ENCODE results near the gene VWA5B1. TPM values are rescaled to one million over a fixed set of nuclear protein-coding genes. Genes with fewer than 3 reads are reported as not detected.

VWA5B1 gene
- total RNA-seq, 3 donors from 2014 or later: 0.29 TPM; not detected in 2

DNA sequence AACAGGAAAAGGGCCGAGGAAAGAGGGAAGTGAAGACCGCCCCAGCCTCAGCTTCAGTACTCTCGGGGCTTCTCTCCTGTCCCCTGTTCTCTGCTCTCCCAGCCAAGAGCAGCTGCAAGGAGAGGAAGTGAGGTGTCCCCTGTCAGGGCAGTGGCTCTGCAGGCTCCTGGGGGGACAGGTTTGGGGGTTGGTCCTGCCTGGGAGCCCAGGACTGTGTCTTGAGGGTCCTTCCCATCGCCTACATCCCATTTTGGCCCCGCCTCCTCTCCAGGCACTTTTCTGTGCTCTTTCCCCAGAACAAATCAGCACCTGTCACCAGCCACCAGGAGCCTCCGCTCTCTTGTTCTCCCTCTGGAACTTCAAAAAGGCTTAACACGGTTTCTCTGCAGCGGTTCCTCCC lies 82.6 kb downstream of the VWA5B1 start:
- Histone ChIP-seq H3K27me3 (peaks cover 0 to 4% of the 10 kb centered on the region in 2 donors), H3K4me1 (no peaks in the 10 kb centered on the region), H3K27ac (no peak overlapping the region), H3K4me3 (no peak overlapping the region), H3K36me3 (no peaks in the 10 kb centered on the region), H3K9me3 (no peaks in the 10 kb centered on the region)
- TF ChIP-seq POLR2A (IDR thresholded peaks at IDR 0.05): no peak
- TF ChIP-seq, protein P1, sequence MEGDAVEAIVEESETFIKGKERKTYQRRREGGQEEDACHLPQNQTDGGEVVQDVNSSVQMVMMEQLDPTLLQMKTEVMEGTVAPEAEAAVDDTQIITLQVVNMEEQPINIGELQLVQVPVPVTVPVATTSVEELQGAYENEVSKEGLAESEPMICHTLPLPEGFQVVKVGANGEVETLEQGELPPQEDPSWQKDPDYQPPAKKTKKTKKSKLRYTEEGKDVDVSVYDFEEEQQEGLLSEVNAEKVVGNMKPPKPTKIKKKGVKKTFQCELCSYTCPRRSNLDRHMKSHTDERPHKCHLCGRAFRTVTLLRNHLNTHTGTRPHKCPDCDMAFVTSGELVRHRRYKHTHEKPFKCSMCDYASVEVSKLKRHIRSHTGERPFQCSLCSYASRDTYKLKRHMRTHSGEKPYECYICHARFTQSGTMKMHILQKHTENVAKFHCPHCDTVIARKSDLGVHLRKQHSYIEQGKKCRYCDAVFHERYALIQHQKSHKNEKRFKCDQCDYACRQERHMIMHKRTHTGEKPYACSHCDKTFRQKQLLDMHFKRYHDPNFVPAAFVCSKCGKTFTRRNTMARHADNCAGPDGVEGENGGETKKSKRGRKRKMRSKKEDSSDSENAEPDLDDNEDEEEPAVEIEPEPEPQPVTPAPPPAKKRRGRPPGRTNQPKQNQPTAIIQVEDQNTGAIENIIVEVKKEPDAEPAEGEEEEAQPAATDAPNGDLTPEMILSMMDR (IDR thresholded peaks at IDR 0.05): no peak
- TF ChIP-seq POLR2AphosphoS5 (IDR thresholded peaks at IDR 0.05): no peak
- no peak for DNase-seq (ENCODE audit: low spot score in 2 of 2)
- intact Hi-C loops (cut with DNase I; ENCODE audit: low total_unique reads): loop anchor here (10.0 kb wide), 1 partner anchor 122 kb away; no protein-coding TSS in a partner anchor

DNA sequence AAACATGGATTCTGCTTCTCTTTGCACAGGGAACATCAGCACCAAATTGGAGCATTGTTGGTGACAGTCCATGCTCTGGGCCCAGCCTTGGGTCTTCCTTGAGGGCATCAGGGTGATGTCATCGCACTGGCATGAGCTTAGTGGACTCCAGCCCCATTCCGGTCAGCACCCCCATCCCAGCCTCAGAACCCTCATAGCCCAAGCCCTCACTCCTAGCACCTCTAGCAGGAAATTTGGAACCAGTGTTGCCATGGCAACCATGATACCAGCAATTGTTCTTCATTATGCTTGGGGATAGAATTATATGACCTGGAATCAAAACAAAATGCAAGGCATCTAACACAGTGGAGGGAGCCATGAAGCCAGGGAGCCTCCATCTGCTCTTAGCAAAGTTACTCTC lies 83.1 kb downstream of the VWA5B1 start:
- Histone ChIP-seq H3K9me3 (no peaks in the 10 kb centered on the region), H3K27me3 (peaks cover 0 to 4% of the 10 kb centered on the region in 2 donors), H3K4me1 (no peaks in the 10 kb centered on the region), H3K36me3 (no peaks in the 10 kb centered on the region), H3K27ac (no peak overlapping the region), H3K4me3 (no peak overlapping the region)
- DNase-seq (ENCODE audit: low spot score in 2 of 2): no peak
- TF ChIP-seq, protein P1 (IDR thresholded peaks at IDR 0.05): no peak
- TF ChIP-seq POLR2AphosphoS5 (IDR thresholded peaks at IDR 0.05) (no peak), POLR2A (IDR thresholded peaks at IDR 0.05) (no peak)
- intact Hi-C loops (cut with DNase I; ENCODE audit: low total_unique reads): loop anchor here (10.0 kb wide), 1 partner anchor 121 kb away; no protein-coding TSS in a partner anchor

DNA sequence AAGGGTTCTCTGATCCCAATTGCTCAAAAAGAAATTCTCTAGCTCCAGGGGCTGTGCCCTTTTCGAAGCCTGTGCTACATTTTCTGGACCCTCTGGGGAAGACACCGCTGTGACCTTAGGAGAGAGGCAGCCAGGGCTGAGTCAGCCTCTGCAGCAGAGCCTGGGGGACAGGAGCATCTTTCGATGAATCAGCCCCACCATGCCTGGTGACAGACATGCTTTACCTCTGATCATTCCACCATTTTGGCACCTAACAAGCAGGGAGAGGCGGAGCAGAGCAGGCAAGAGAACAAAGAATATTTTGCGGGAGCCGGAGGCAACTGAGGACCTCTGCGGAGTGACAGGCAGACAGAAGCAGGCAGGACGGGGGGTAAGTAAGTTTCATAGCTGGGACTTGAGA lies 84.9 kb downstream of the VWA5B1 start:
- intact Hi-C loops (cut with DNase I; ENCODE audit: low total_unique reads): loop anchor here (10.0 kb wide), 1 partner anchor 119 kb away; no protein-coding TSS in a partner anchor
- no peak for TF ChIP-seq POLR2AphosphoS5 (IDR thresholded peaks at IDR 0.05)
- TF ChIP-seq, protein P1 (IDR thresholded peaks at IDR 0.05): no peak
- TF ChIP-seq POLR2A (IDR thresholded peaks at IDR 0.05): no peak
- peaks cover 0 to 4% of the 10 kb centered on the region in 2 donors for H3K27me3 ChIP-seq

DNA sequence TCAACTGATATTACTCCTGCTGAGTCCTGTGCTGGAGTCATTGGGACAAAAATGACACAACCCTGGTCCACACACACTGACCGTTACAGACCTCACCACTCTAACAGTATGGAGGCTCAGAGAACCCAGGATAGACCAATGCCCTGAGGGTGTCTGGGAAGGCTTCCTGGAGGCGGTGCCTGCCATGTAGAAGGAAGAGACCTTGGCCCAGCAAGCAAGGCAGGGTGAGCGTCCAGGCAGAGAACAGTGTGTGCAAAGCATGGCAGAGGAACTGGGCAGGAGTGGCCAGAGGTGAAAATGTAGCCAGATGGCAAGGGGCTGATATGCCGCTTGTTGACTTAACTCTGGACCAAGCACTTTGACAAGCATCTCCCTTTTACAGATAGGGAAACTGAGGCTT lies 85.5 kb downstream of the VWA5B1 start:
- no peak overlapping the region for H3K27ac ChIP-seq
- no peak overlapping the region for H3K4me3 ChIP-seq
- H3K4me1 ChIP-seq: no peaks in the 10 kb centered on the region
- no peaks in the 10 kb centered on the region for H3K36me3 ChIP-seq
- TF ChIP-seq, protein P1 (IDR thresholded peaks at IDR 0.05): no peak
- no peak for TF ChIP-seq POLR2A (IDR thresholded peaks at IDR 0.05)
- TF ChIP-seq POLR2AphosphoS5 (IDR thresholded peaks at IDR 0.05): no peak
- no peak for DNase-seq (ENCODE audit: low spot score in 2 of 2)
- intact Hi-C loops (cut with DNase I; ENCODE audit: low total_unique reads): loop anchor here (10.0 kb wide), 1 partner anchor 119 kb away; no protein-coding TSS in a partner anchor
- no peaks in the 10 kb centered on the region for H3K9me3 ChIP-seq
- peaks cover 0 to 4% of the 10 kb centered on the region in 2 donors for H3K27me3 ChIP-seq

More for the DNA sequence above, 84.9 kb downstream of the VWA5B1 start:
- no peak for DNase-seq (ENCODE audit: low spot score in 2 of 2)
- Histone ChIP-seq H3K36me3 (no peaks in the 10 kb centered on the region), H3K9me3 (no peaks in the 10 kb centered on the region), H3K4me1 (no peaks in the 10 kb centered on the region), H3K27ac (no peak overlapping the region), H3K4me3 (no peak overlapping the region)

DNA sequence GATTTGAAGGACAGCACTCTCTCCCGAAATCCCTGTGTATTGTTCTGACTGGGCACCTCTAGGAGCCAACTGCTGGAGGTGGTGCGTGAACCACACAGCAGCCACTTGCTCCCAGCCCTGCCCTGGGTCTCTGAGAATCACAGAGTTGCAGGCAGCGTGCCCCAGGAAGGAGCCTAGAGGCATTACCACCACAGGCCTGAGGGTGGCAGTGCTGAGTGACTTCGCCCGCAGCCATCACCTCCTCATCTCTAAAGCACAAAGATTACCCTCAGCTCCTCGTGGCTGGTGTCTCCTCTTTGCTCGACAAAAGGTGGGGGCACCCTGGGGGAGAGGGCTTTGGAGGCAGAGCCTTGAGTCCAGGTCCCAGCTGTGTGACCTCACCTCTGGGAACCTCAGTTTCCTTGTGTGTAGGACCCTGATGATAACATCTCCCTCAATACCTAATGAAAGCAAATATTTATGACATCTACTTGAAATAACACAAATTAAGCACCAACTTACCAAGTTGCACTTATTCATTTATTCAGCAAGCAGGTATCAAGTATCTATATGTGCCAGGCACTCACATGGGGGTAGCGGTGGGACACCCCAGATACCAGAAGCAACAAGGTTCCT lies 86.3 kb downstream of the VWA5B1 start:
- H3K4me1 ChIP-seq: no peaks in the 10 kb centered on the region
- H3K36me3 ChIP-seq: no peaks in the 10 kb centered on the region
- TF ChIP-seq, protein P1 (IDR thresholded peaks at IDR 0.05): peak; percentile 55 to 67 (median 57)
- TF ChIP-seq POLR2AphosphoS5 (IDR thresholded peaks at IDR 0.05) (no peak), POLR2A (IDR thresholded peaks at IDR 0.05) (no peak)
- intact Hi-C loops (cut with DNase I; ENCODE audit: low total_unique reads): loop anchor here (10.0 kb wide), 1 partner anchor 118 kb away; no protein-coding TSS in a partner anchor
- no peaks in the 10 kb centered on the region for H3K9me3 ChIP-seq
- peaks cover 0 to 4% of the 10 kb centered on the region in 2 donors for H3K27me3 ChIP-seq
- no peak overlapping the region for H3K27ac ChIP-seq
- H3K4me3 ChIP-seq: no peak overlapping the region
- DNase-seq (ENCODE audit: low spot score in 2 of 2): no peak

Data from breast epithelium (tissue), 4 donors.